Suprapubic skin (tissue), 4 donors: ENCODE measurements around the gene ARMCX4.

Source experiments
- CTCF ChIP-seq, 2 donors: fragments of 200-600 bp in 1 of 2; fragments of 450-650 bp in 1 of 2; sonication (generic) in 1 of 2; IDR thresholded peaks; one replicate each; pipeline ENCODE4 v1.5.1; 2016 to 2019; ENCODE audit warnings: antibody characterized with exemption in 2 of 2, mild to moderate bottlenecking in 1 of 2, moderate library complexity in 1 of 2
- POLR2A ChIP-seq, 2 donors: fragments of 450-650 bp; IDR thresholded peaks; one replicate each; pipeline ENCODE4 v1.6.1; 2017; ENCODE audit warnings: antibody characterized with exemption in 2 of 2, mild to moderate bottlenecking in 2 of 2, moderate library complexity in 2 of 2
- POLR2AphosphoS5 ChIP-seq, 3 donors: sonication (generic); formaldehyde crosslinking; IDR thresholded peaks; one replicate each; pipeline ENCODE4 v1.6.1; 2017; ENCODE audit warnings: antibody characterized with exemption in 3 of 3

GRCh38 chrX:101530944-101531343 is 45.7 kb downstream of the ARMCX4 start:
- no peak for TF ChIP-seq CTCF (IDR thresholded peaks at IDR 0.05)
- no peak for TF ChIP-seq POLR2AphosphoS5 (IDR thresholded peaks at IDR 0.05)
- TF ChIP-seq POLR2A (IDR thresholded peaks at IDR 0.05): no peak
